HepG2 (cell line): ENCODE data around the gene CIROP. TPM values are rescaled to one million over a fixed set of nuclear protein-coding genes. Genes with fewer than 3 reads are reported as not detected.

ENCODE experiments used
- AHR ChIP-seq: IDR thresholded peaks from 2 replicates; pipeline ENCODE4 v1.6.1; 2018; ENCODE audit warnings: missing genetic modification reagents, missing compliant biosample characterization
- CBX2 ChIP-seq, 2 experiments: fragments of 200-600 bp in 1 of 2; sonication (generic); formaldehyde crosslinking in 1 of 2; IDR thresholded peaks; 2 replicates each; pipeline versions ENCODE4 v1.7.0 to v1.8.1; 2018 to 2022; ENCODE audit warnings: low read depth in 2 of 2, low read length in 1 of 2, mild to moderate bottlenecking in 1 of 2, missing genetic modification reagents in 1 of 2
- ELF3 ChIP-seq: IDR thresholded peaks from 2 replicates; pipeline ENCODE4 v1.6.1; 2016; ENCODE audit warnings: missing genetic modification reagents, missing compliant biosample characterization
- GPN1 ChIP-seq: sonication (generic); formaldehyde crosslinking; IDR thresholded peaks from 2 replicates; pipeline ENCODE4 v1.5.1; 2020; ENCODE audit warnings: missing genetic modification reagents, borderline replicate concordance
- HDAC1 ChIP-seq: sonication (generic); formaldehyde crosslinking; IDR thresholded peaks from 2 replicates; pipeline ENCODE4 v1.5.1; 2020; ENCODE audit warnings: mild to moderate bottlenecking, missing genetic modification reagents
- HMGXB3 ChIP-seq: sonication (generic); formaldehyde crosslinking; IDR thresholded peaks from 2 replicates; pipeline ENCODE4 v1.4.0; 2020; ENCODE audit warnings: missing genetic modification reagents, borderline replicate concordance
- LCORL ChIP-seq, 2 experiments: fragments of 450-650 bp in 1 of 2; sonication (generic) in 1 of 2; formaldehyde crosslinking in 1 of 2; IDR thresholded peaks; 2 replicates each; pipeline versions ENCODE4 v1.5.0 to v1.6.1; 2017 to 2020; ENCODE audit warnings: antibody characterized with exemption in 1 of 2, missing genetic modification reagents in 1 of 2
- MED1 ChIP-seq: sonication (generic); formaldehyde crosslinking; IDR thresholded peaks from 2 replicates; pipeline ENCODE4 v1.4.0; 2020; ENCODE audit warnings: missing genetic modification reagents
- NFE2L1 ChIP-seq: sonication (generic); formaldehyde crosslinking; IDR thresholded peaks from 2 replicates; pipeline ENCODE4 v1.4.0; 2020; ENCODE audit warnings: missing genetic modification reagents, mild to moderate bottlenecking, borderline replicate concordance
- PATZ1 ChIP-seq: sonication (generic); formaldehyde crosslinking; IDR thresholded peaks from 2 replicates; pipeline ENCODE4 v1.4.0; 2020; ENCODE audit warnings: missing genetic modification reagents
- SKIL ChIP-seq: sonication (generic); formaldehyde crosslinking; IDR thresholded peaks from 2 replicates; pipeline ENCODE4 v1.8.0; 2022; ENCODE audit warnings: missing genetic modification reagents, mild to moderate bottlenecking, moderate library complexity, borderline replicate concordance
- ZBTB34 ChIP-seq: sonication (generic); formaldehyde crosslinking; IDR thresholded peaks from 2 replicates; pipeline ENCODE4 v1.8.0; 2022; ENCODE audit warnings: mild to moderate bottlenecking, missing genetic modification reagents
- ZFP62 ChIP-seq: sonication (generic); formaldehyde crosslinking; IDR thresholded peaks from 2 replicates; pipeline ENCODE4 v1.4.0; 2020; ENCODE audit warnings: missing genetic modification reagents
- ZNF24 ChIP-seq: fragments of 450-650 bp; IDR thresholded peaks from 2 replicates; pipeline ENCODE4 v1.6.1; 2017; ENCODE audit warnings: antibody characterized with exemption, mild to moderate bottlenecking
- ZNF556 ChIP-seq: sonication (generic); formaldehyde crosslinking; IDR thresholded peaks from 2 replicates; pipeline ENCODE4 v1.4.0; 2020; ENCODE audit warnings: mild to moderate bottlenecking, missing genetic modification reagents, borderline replicate concordance
- polyA plus RNA-seq, 8 experiments: library from polyadenylated mRNA; depleted of rRNA in 3 of 8; stranded (reverse) in 7 of 8; unstranded in 1 of 8; fragments of >200 nt; fragmentation: Illumina TruSeq in 4 of 8; extraction: Trizol in 4 of 8; gene quantifications; 2 replicates each; pipeline versions ENCODE4 v1.2.1 to v1.2.3, GENCODE V29; 2011 to 2016; ENCODE audit warnings: low read depth in 4 of 8, missing spikeins in 1 of 8, mixed read lengths in 1 of 8; ENCODE audit not compliant: insufficient read depth in 1 of 8
- total RNA-seq, 5 experiments: library from RNA; depleted of rRNA; stranded (reverse); fragments of >200 nt; fragmentation: Illumina TruSeq; extraction: Trizol; gene quantifications; 2 replicates each; pipeline ENCODE4 v1.2.3, GENCODE V29; 2016; ENCODE audit warnings: low read depth in 1 of 5
- TF ChIP-seq, protein P1 (sequence below): sonication (generic); formaldehyde crosslinking; IDR thresholded peaks from 2 replicates; pipeline ENCODE4 v1.5.0; 2020; ENCODE audit warnings: missing genetic modification reagents

Gene CIROP
- total and polyA plus RNA-seq, 2 of the 13 experiments (the other 11 are each of a cell fraction or from before 2014, with no cell fraction given) = 0.07 TPM; not detected in 1

DNA sequence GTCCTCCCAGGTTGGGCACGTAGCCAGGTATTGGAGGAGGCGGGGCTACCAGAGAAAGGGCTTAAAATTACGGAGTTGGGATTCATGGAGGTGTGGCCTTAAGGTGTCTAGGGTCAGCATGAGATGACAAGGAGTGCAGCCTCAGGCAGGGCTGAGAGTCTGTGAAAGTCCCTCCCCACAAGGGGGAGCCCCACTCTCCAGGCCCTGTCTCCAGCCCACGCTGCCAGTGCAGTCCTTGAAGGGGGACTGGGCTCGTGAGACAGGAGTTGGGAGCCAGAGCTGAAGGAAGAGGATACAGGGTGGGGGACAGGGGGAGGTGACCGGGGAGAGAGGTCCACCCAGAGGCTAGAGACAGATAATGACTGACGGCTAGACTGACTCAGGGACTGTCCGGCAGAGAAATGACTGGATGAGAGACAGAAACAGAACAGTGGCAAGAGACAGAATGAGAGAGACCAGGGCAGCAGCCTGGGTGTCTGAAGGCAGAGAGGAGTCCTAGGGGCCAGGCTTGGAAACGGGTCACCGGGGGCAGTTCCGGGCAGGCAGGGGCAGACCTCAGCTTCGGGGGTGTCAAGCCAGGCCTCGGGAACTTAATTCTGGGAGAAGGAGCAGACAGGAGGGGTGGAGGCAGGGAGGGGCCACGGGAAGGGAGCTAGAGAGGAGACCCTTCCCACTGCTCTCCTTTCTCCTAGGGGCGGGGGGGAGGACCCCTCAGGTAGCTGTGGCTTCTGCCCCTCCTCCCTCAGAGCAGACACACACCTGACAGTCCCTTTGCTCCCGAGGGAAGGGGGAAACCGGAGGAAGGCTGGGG, 48.4 kb downstream of the CIROP start (continued):
- TF ChIP-seq PATZ1 (CRISPR knock-in tag) = peak; percentile 77
- no peak; the same call in 1 of the 2 replicates for TF ChIP-seq ZNF556
- 0 out of 2 replicates have a peak, but pooled peaks have one; percentile 35 for TF ChIP-seq SKIL
- no peak for TF ChIP-seq CBX2 (IDR thresholded peaks at IDR 0.05; ENCODE audit: low read depth, low read length)
- TF ChIP-seq CBX2 (CRISPR knock-in tag; IDR thresholded peaks at IDR 0.05; ENCODE audit: low read depth) = no peak
- peak; percentile 33; the same call in 1 of the 2 replicates for TF ChIP-seq LCORL (IDR thresholded peaks at IDR 0.05)
- no peak; the same call in 1 of the 2 replicates for TF ChIP-seq LCORL (CRISPR knock-in tag; IDR thresholded peaks at IDR 0.05)
- no peak for TF ChIP-seq HMGXB3 (CRISPR knock-in tag)
- TF ChIP-seq ZBTB34 = no peak
- no peak for TF ChIP-seq ZFP62 (CRISPR knock-in tag)
- no peak for TF ChIP-seq ZNF24
- TF ChIP-seq MED1 (CRISPR knock-in tag) = no peak
- TF ChIP-seq GPN1 (CRISPR knock-in tag) = no peak
- TF ChIP-seq, protein P1, sequence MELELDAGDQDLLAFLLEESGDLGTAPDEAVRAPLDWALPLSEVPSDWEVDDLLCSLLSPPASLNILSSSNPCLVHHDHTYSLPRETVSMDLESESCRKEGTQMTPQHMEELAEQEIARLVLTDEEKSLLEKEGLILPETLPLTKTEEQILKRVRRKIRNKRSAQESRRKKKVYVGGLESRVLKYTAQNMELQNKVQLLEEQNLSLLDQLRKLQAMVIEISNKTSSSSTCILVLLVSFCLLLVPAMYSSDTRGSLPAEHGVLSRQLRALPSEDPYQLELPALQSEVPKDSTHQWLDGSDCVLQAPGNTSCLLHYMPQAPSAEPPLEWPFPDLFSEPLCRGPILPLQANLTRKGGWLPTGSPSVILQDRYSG (CRISPR knock-in tag) = no peak
- peak; percentile 82; the same call in 1 of the 2 replicates for TF ChIP-seq NFE2L1 (CRISPR knock-in tag)
- TF ChIP-seq HDAC1 (CRISPR knock-in tag) = no peak
- TF ChIP-seq AHR = 0 out of 2 replicates have a peak, but pooled peaks have one; percentile 38
- TF ChIP-seq ELF3 (CRISPR knock-in tag) = peak; percentile 42; the same call in 1 of the 2 replicates
